Left hindlimb (tissue), 1 donor: Measurements from ENCODE around the gene NPFFR2.
"Not testable (repeated sequence)": the region's sequence is repeated elsewhere in the genome, so short reads cannot be mapped to it uniquely, and the experiment has no call there.

ENCODE experiments used
- DNase-seq: peaks from one replicate; pipeline ENCODE4 v3.0.0-alpha.2; 2018

The NPFFR2 gene

DNA sequence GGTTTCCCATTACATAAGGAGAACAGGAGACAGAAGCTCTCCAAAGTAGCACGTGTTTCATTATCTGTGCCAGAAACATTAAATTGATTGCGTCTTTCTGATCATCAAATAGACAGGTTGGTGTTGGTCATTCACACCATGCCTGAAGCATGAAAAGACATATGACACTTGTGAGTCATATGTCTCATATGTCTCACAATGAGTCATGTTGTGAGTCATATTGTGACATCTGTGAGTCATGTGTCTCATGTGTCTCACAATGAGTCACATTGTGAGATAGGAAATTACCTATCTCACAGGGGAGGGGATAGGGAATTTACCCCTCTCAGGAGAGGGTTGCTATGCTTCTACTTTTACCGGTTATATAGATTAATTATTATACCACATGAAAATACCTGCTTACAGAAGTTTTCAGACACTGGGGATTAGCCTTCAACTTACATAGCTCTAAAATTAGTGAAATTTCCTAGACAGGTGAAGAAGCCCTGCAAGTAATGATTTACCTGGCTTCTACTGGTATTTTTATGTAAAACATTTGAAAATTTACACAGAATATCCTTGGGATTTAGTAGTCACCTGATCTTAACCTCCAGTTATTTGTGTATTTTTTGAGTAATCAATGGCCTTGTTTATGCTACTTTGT is 80.8 kb downstream of the NPFFR2 start:
- DNase-seq, result no peak

DNA sequence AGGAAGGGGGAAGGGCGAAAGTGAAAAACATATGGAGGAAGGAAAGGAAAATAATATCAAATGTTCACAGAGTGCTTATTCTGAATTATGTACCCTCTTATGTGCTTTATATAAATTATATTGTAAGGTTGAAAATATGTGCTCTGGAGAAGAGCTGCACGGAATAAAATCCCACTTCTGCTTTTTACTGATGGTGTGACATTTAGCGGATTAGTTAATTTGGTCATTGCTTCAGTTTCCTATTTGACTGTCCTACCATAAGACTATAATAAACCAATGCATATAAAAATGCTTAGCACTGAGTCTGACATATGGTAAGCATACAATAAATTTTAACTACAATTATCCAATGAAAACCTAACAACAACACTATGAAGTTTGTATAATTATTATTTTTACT is 86.2 kb downstream of the NPFFR2 start:
- DNase-seq, result no peak

DNA sequence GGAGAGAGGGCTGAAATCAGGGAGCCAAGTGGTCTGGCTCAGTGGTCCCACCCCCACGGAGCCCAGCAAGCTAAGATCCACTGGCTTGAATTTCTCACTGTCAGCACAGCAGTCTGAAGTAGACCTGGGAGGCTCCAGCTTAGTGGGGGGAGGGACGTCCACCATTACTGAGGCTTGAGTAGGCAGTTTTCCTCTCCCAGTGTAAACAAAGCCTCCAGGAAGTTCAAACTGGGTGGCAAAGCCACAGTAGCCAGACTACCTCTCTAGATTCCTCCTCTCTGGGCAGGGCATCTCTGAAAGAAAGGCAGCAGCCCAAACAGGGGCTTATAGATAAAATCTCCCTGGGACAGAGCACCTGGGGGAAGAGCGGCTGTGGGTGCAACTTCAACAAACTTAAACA is 88.1 kb downstream of the NPFFR2 start:
- DNase-seq, result no peak

DNA sequence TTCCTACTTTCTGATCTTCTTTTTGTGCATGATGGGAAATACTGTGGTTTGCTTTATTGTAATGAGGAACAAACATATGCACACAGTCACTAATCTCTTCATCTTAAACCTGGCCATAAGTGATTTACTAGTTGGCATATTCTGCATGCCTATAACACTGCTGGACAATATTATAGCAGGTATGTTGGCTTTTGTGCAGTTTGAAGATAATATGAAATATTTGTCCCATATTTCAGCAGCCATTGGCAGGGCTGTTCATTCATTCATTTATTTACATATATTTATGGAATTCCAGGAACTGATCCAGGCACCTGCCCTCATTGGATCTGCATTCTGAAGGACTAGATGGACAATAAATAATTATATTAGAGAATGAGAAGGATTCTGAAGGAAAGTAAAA is 96.9 kb downstream of the NPFFR2 start:
- no peak for DNase-seq

DNA sequence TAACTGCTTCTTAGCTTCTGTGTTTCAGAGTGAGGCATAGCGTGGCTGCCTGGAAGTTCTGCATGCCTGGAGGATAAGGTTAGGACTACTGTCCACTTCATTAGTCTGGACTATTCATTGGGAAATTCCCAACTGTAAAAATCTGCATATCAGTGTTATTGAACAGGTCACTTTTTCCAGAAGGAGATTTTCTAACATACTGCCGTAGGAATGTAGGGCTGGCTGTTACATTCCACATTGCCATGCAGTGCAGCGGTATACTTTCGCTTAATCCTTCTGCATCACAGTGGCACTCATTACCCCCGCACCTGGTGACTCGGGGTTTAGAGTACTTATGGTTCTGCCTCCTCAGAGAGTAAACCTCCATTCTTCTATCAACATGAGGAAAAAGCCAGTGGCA is 104.6 kb downstream of the NPFFR2 start:
- DNase-seq, result no peak

DNA sequence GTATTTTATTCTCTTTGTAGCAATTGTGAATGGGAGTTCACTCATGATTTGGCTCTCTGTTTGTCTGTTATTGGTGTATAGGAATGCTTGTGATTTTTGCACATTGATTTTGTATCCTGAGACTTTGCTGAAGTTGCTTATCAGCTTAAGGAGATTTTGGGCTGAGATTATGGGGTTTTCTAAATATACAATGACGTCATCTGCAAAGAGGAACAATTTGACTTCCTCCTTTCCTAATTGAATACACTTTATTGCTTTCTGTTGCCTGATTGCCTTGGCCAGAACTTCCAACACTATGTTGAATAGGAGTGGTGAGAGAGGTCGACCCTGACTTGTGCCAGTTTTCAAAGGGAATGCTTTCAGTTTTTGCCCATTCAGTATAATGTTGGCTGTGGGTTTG is 108.2 kb downstream of the NPFFR2 start:
- not testable (repeated sequence) for DNase-seq

DNA sequence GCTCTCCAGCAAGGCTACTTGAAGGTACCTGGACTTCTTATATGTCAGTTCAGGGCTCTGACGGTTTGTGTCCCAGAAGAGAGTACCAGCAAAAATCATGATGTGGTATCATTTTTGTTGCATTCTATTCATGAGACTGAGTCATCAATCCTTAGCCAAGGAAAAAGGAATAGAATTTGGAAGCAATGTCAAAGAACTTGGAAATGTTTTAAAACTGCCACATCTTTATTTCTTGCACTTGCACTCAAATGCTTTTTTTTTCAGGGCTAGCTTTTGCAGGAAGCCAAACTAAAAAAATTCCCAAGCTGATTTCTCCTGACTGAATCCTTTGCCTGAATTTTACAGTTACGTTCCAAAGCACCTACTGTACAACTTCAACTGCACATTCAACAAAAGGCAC is 112.4 kb downstream of the NPFFR2 start:
- no peak for DNase-seq

DNA sequence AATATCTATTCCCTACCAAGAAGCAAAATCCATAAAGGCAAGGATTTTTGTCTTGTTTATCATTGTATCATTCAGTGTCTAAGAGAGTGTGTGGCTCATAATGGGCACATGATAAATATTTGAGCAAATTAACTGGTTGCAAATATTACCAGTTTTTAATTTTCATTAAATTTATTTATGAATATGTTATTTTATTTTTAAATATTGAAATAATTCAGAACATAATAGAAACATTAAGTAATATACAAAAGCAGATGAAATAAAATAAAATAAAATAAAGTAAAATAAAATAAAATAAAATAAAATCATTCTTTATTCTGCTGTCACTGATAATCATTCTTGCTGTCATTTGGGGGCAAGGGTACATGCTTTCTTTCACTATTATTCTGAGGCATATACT is 120.9 kb downstream of the NPFFR2 start:
- no peak for DNase-seq

DNA sequence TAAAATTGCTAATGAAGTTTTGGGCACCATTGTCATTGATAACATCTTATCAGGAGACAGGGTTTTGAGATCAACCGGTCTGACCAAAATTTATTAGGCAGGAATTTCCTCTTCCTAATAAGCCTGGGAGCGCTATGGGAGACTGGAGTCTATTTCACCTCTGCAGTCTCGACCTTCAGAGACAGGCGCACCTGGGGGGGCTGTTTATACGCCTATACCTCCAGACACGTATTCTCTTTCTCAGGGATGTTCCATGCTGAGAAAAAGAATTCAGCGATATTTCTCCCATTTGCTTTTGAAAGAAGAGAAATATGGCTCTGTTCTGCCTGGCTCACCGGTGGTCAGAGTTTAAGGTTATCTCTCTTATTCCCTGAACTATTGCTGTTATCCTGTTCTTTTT is 121.8 kb downstream of the NPFFR2 start:
- DNase-seq, result not testable (repeated sequence)

DNA sequence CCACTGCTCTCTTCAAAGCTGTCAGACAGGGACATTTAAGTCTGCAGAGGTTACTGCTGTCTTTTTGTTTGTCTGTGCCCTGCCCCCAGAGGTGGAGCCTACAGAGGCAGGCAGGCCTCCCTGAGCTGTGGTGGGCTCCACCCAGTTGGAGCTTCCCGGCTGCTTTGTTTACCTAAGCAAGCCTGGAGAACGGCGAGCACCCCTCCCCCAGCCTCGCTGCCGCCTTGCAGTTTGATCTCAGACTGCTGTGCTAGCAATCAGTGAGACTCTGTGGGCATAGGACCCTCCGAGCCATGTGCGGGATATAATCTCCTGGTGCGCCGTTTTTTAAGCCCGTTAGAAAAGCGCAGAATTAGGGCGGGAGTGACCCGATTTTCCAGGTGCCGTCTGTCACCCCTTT is 137.5 kb downstream of the NPFFR2 start:
- DNase-seq, result not testable (repeated sequence)

DNA sequence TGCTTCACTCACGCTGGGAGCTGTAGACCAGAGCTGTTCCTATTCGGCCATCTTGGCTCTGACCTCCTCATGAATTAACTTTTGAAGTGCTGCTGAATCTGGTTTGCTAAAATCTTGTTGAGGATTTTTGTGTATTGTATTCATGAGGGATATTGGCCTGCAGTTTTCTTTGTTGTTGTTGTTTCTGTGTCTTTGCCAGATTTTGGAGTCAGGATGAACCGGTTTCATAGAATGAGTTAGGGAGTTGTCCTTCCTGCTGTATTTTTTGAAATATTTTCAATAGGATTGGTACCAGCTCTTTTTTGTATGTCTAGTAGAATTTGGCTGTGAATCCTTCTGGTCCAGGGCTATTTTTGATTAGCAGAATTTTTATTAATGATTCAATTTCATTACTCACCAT is 138.1 kb downstream of the NPFFR2 start:
- no peak for DNase-seq

DNA sequence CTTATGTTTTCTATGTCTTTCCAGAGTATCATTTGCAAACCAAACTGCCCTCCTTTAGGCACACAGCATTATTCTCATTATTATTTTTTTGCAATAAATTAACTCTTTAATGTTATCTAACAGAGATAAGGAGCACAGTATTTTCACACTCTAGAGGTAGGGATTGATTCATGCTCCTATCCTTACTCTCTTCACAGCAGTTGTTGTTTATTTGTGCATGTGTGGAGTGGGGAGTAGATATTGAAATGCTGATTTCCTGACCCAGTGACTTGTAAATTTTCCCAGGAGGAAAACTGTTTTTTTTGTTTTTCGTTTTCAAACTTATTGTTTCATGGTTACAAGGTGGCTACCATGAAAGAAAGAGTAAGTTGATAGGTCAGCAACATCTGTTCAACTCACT is 140.0 kb downstream of the NPFFR2 start:
- DNase-seq, result no peak

DNA sequence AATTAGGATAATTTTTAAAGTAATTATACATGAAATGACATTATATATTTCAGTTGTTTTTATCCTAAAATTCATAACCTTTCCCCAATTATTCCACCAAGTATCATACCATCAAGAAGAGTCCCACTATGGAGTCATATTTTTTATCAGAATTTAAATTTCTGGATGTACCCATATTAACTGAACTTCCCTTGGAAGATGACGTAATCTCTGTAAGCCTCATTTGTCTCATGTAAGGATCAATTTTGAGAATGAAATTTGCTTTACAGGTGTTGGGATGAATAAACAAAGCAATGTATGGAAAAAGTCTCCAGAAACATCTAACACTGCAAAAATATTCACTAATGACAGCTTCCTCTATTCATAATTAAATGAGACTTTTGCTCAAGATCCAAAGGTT is 147.5 kb downstream of the NPFFR2 start:
- no peak for DNase-seq

DNA sequence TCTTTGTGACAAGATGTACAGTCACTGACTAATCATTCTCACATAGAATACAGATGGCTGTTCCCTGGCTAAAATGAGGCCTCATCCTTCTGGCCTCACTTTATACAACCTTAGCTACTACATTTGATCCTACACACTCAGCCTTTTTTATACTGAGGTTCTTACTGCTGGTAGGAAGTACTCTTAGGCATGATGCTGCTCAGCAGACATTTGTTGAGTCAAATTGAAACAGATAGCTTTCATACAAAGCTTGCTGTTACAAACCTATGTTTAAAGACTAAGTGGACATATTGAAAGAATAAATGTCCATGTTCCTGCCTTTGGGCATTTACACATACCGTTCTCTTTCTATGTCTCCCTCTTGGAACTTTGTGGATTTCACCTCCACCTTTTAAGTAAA is 154.9 kb downstream of the NPFFR2 start:
- no peak for DNase-seq

DNA sequence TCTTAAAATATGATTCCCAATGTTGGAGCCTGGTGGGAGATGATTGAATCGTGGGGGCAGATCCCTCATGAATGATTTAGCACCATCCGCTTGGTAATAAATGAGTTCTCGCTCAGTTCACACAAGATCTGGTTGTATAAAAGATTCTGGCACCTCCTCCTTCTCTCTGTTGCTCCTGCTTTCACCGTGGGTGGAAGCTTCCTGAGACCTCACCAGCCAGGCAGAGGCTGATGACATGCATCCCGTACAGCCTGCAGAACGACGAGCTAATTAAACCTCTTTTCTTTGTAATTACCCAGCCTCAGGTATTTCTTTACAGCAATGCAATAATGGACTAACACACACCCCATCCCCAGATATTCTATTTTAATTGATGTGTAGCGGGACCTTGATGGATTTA is 162.2 kb downstream of the NPFFR2 start:
- no peak for DNase-seq

DNA sequence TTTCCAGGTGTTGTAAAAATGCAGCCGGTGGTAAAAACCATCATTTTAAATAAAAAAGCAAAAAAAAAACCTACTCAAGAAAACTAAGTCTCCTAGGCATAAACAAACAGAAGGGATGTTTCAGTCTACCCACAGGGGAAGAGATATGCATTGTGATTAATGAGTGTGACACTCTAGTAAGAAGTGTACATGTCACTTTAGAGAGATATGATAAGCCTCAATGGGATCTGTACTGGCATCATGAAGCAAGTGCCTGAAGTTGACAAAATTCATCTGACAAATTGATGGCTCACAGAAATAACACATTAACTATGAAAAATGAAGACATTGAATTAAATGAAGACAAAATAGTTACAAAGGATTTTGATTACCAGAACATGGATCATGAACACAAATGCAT is 162.7 kb downstream of the NPFFR2 start:
- DNase-seq, result no peak
